Tibial nerve (tissue), 4 donors: ENCODE data around the gene PEAK3. TPM values are rescaled to one million over a fixed set of nuclear protein-coding genes. Genes with fewer than 3 reads are reported as not detected.

Source experiments
- DNase-seq, 2 donors: peaks; one replicate each; pipeline ENCODE4 v3.0.0-alpha.2; 2019; ENCODE audit warnings: low spot score in 2 of 2
- H3K27ac ChIP-seq, 4 donors: fragments of 200-600 bp; sonication (generic) in 3 of 4; one replicate each; pipeline ENCODE4 v1.5.1; 2017 to 2019; ENCODE audit warnings: mild to moderate bottlenecking in 1 of 4
- H3K27me3 ChIP-seq, 2 donors: fragments of 200-600 bp; sonication (generic) in 1 of 2; one replicate each; pipeline versions ENCODE4 v1.5.1 to v1.6.0; 2017 to 2019
- H3K36me3 ChIP-seq, 3 donors: fragments of 200-600 bp; sonication (generic); one replicate each; pipeline ENCODE4 v1.5.1; 2018 to 2019
- H3K4me1 ChIP-seq, 4 donors: fragments of 200-600 bp; sonication (generic) in 3 of 4; one replicate each; pipeline ENCODE4 v1.5.1; 2017 to 2019
- H3K4me3 ChIP-seq, 4 donors: fragments of 200-600 bp; sonication (generic) in 3 of 4; one replicate each; pipeline ENCODE4 v1.5.1; 2017 to 2019; ENCODE audit warnings: mild to moderate bottlenecking in 1 of 4, moderate library complexity in 1 of 4
- H3K9me3 ChIP-seq, 4 donors: fragments of 200-600 bp; sonication (generic) in 3 of 4; one replicate each; pipeline ENCODE4 v1.5.1; 2017 to 2019
- EP300 ChIP-seq, 2 donors: sonication (generic); formaldehyde crosslinking; IDR thresholded peaks; one replicate each; pipeline ENCODE4 v1.6.1; 2017; ENCODE audit warnings: antibody characterized with exemption in 2 of 2, mild to moderate bottlenecking in 1 of 2
- POLR2A ChIP-seq, 2 donors: fragments of 450-650 bp; IDR thresholded peaks; one replicate each; pipeline ENCODE4 v1.6.1; 2017; ENCODE audit warnings: antibody characterized with exemption in 2 of 2, mild to moderate bottlenecking in 2 of 2, moderate library complexity in 2 of 2
- WGBS, 2 donors: methylation state at CpG; one replicate each; pipeline ENCODE4 v1.1.5; 2018; 5-methylcytosine and 5-hydroxymethylcytosine counted together
- total RNA-seq, 4 donors: library from RNA; depleted of rRNA; stranded (reverse); fragments of >200 nt; gene quantifications; one replicate each; pipeline ENCODE4 v1.1.0, GENCODE V29; 2016
- TF ChIP-seq, protein P1 (sequence below), 5 experiments: fragments of 200-600 bp in 3 of 5; fragments of 450-650 bp in 2 of 5; sonication (generic) in 3 of 5; IDR thresholded peaks; one replicate each; pipeline ENCODE4 v1.5.1; 2016 to 2019; ENCODE audit warnings: antibody characterized with exemption in 5 of 5, mild to moderate bottlenecking in 3 of 5, moderate library complexity in 2 of 5

Gene PEAK3
- total RNA-seq, 4 donors from 2014 or later: 0.42 to 4.2 (median 2.2) TPM

DNA sequence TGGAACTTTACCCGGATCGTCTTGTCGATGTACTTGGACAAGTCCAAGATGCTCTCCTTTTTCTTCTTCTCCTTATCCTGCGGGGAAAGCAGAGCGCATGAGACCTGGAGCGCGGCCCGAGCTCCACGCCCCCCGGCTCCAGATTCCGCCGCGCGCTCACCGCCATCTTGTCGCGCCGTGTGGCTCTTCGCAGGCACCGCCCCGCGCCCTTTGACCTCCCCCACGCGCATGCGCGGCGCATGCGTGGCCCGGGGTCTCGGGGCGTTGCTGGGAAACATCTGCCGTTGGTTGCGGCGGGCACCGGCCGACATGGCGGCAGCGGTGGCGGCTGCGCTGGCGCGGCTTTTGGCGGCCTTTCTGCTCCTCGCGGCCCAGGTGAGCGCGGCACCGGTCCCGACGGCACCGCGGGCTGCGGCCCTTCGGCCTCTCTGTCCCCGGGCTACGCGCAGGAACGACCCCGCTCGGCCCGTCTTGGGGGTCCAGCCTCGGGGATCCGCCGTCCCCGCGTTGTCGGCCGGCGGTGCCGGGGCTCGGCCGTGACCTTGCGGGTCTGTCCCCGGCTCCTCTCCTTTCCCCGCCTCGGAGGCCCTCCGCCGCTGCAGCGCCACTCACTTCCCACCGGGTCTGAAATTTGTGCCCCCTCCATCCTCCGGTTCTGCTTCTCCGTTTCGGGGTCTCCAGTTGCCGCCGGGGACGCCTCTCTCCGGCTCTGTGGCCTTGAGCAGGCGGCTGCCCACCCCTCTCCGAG lies 46.6 kb upstream of the PEAK3 start, which contains the start of the genes LSM7 and SPPL2B:
Gene LSM7 (minus strand): TSS at position 186 of the 748 bp plus-strand sequence. CDS start 20 bp downstream, at position 166.
Gene SPPL2B (plus strand): TSS at position 284 of the 748 bp plus-strand sequence. CDS start 26 bp downstream, at position 310.
- Histone ChIP-seq H3K9me3 (no peaks in the 10 kb centered on the region), H3K4me1 (peaks cover 0 to 67% (median 46%) of the 10 kb centered on the region in 4 donors), H3K27ac (peak within 1 kb of the TSS in 3 of 4 donors; percentile 79 to 87 (median 84)), H3K36me3 (peaks cover 0 to 25% (median 3%) of the 10 kb centered on the region in 3 donors), H3K4me3 (peak within 1 kb of the TSS; percentile 75 to 93 (median 86)), H3K27me3 (no peaks in the 10 kb centered on the region)
- 0 to 1% methylated on average over 50 to 78 of the region's 89 CpGs for WGBS, 2 donors
- DNase-seq: peak; percentile 83 to 84
- TF ChIP-seq, protein P1, sequence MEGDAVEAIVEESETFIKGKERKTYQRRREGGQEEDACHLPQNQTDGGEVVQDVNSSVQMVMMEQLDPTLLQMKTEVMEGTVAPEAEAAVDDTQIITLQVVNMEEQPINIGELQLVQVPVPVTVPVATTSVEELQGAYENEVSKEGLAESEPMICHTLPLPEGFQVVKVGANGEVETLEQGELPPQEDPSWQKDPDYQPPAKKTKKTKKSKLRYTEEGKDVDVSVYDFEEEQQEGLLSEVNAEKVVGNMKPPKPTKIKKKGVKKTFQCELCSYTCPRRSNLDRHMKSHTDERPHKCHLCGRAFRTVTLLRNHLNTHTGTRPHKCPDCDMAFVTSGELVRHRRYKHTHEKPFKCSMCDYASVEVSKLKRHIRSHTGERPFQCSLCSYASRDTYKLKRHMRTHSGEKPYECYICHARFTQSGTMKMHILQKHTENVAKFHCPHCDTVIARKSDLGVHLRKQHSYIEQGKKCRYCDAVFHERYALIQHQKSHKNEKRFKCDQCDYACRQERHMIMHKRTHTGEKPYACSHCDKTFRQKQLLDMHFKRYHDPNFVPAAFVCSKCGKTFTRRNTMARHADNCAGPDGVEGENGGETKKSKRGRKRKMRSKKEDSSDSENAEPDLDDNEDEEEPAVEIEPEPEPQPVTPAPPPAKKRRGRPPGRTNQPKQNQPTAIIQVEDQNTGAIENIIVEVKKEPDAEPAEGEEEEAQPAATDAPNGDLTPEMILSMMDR (IDR thresholded peaks at IDR 0.05): peak in 2 of 5 experiments; percentile 25 to 39
- peak; percentile 81 to 91 for TF ChIP-seq EP300 (IDR thresholded peaks at IDR 0.05)
- peak; percentile 18 to 68 for TF ChIP-seq POLR2A (IDR thresholded peaks at IDR 0.05)

DNA sequence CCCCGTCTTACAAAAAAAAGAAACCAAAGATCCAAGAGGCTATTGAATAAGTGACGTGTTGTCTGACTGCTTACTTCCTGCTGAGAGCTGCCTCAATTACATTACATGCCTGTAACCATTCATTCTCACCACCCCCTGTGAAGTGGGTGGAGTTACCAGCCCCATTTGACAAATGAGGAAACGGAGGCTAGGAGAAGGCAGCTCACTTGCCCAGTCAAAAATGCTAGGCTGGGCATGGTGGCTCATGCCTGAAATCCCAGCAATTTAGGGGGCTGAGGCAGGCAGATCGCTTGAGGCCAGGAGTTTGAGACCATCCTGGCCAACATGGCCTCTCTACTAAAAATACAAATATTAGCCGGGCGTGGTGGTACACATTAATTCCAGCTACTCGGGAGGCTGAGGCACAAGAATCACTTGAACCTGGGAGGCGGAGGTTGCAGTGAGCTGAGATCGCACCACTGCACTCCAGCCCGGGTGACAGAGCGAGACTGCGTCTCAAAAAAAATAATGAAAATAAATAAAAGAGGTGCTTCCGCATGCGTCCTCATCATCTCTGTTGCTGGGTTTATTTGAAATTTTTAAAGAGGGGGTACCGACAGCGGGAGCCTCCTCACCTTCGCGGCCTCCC lies 45.9 kb upstream of the PEAK3 start:
- H3K9me3 ChIP-seq: no peaks in the 10 kb centered on the region
- TF ChIP-seq, protein P1 (IDR thresholded peaks at IDR 0.05): no peak
- no peak for TF ChIP-seq POLR2A (IDR thresholded peaks at IDR 0.05)
- no peak for TF ChIP-seq EP300 (IDR thresholded peaks at IDR 0.05)
- DNase-seq: peak in 1 of 2 donors; percentile 19
- H3K36me3 ChIP-seq: peaks cover 0 to 32% (median 8%) of the 10 kb centered on the region in 3 donors
- H3K27ac ChIP-seq: peak overlapping the region in 3 of 4 donors; percentile 79 to 87 (median 84)
- H3K4me3 ChIP-seq: peak overlapping the region; percentile 75 to 93 (median 86)
- peaks cover 0 to 62% (median 43%) of the 10 kb centered on the region in 4 donors for H3K4me1 ChIP-seq
- no peaks in the 10 kb centered on the region for H3K27me3 ChIP-seq
- 0 to 1% methylated on average over 18 of the region's 18 CpGs for WGBS, 2 donors

DNA sequence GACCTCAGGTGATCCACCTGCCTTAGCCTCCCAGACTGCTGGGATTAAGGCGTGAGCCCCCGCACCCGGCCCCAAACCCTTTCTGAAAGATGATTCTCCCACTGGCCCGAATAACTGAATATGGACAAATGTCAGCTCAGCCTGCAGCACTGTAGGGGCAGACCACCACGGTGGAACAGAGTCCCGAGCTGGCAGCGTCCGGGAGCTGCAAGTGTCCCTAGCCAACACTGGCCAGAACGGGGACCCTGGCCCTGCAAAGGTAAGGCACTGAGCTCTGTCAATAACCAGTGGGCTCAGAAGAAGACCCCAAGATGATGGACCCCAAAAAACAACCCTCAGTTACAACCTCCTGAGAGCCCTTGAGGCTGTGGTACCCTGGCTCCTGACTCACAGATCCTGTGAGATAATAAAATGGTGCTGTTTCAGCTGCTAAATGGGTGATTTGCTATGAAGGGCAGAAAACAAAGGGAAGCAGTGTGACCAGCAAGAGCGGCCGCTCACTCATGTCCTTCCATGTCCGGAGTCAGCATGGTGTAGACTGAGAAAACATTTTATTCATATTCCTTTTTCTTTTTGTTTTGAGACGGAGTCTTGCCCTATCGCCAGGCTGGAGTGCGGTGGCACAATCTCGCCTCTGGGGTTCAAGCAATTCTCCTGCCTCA lies 44.9 kb upstream of the PEAK3 start:
- no peak for DNase-seq
- peak overlapping the region in 1 of 4 donors; percentile 42 for H3K27ac ChIP-seq
- peak overlapping the region in 1 of 4 donors; percentile 75 for H3K4me3 ChIP-seq
- no peaks in the 10 kb centered on the region for H3K9me3 ChIP-seq
- TF ChIP-seq POLR2A (IDR thresholded peaks at IDR 0.05) (no peak), EP300 (IDR thresholded peaks at IDR 0.05) (no peak)
- TF ChIP-seq, protein P1 (IDR thresholded peaks at IDR 0.05): no peak
- peaks cover 0 to 52% (median 34%) of the 10 kb centered on the region in 4 donors for H3K4me1 ChIP-seq
- WGBS, 2 donors: 65 to 70% methylated on average over 16 of the region's 16 CpGs
- H3K27me3 ChIP-seq: no peaks in the 10 kb centered on the region
- H3K36me3 ChIP-seq: peaks cover 0 to 42% (median 8%) of the 10 kb centered on the region in 3 donors

DNA sequence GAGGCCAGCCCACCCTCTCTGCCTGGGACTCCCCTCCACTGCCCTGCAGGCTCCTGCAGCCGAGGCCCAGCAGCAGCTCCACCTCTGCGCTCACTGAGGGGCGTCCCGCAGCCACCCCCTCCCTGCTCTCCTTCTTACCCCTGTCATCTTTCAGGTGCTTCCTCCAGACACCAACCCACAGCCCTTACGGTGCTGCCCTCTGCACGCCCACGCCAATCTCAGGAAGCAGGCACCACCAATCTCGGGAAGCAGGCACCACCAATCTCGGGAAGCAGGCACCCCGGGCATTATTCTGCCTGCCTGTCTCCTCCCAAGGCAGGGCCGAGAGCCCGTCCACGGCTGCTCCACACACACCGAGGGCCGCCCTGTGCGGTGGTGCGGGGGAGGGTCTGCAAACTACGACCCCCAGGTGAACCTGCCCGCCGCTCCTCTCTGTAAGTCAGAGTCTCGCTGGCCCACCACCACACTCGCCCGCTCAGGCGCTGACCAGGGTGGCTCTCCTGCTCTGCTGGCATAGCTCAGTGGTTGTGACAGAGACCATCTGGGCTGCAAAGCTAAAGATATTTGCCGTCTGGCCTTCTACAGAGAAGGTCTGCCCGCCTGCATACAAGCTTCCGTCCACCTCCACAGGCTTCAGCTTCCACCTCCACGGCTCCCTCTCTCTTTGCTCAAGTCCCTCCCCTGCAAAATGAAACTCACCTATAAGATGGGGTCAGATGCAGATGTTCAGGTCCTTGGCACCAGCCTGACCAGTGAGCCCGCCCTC lies 43.5 kb upstream of the PEAK3 start:
- peaks cover 0 to 38% (median 26%) of the 10 kb centered on the region in 4 donors for H3K4me1 ChIP-seq
- no peak overlapping the region for H3K27ac ChIP-seq
- 74 to 83% methylated on average over 27 to 29 of the region's 29 CpGs for WGBS, 2 donors
- DNase-seq: no peak
- peaks cover 0 to 56% (median 8%) of the 10 kb centered on the region in 3 donors for H3K36me3 ChIP-seq
- no peaks in the 10 kb centered on the region for H3K27me3 ChIP-seq
- no peak for TF ChIP-seq EP300 (IDR thresholded peaks at IDR 0.05)
- TF ChIP-seq, protein P1 (IDR thresholded peaks at IDR 0.05): no peak
- TF ChIP-seq POLR2A (IDR thresholded peaks at IDR 0.05): no peak
- no peak overlapping the region for H3K4me3 ChIP-seq
- no peaks in the 10 kb centered on the region for H3K9me3 ChIP-seq
